AG09319 (cell line): Measurements from ENCODE around the gene ITGB1BP2.
A peak's percentile ranks its signal among the peaks of the same experiment; 100 is the strongest.
"Not testable (repeated sequence)": the region's sequence is repeated elsewhere in the genome, so short reads cannot be mapped to it uniquely, and the experiment has no call there.

Source experiments
- DNase-seq: peaks from one replicate; pipeline ENCODE4 v3.0.0-alpha.2; 2010; ENCODE audit warnings: low read depth; ENCODE audit errors: extremely low read depth
- TF ChIP-seq, protein P1 (sequence below): IDR thresholded peaks from 2 replicates; pipeline ENCODE4 v1.5.1; 2011; ENCODE audit warnings: low read depth, mild to moderate bottlenecking, inconsistent platforms, low read length, moderate library complexity

ITGB1BP2 gene

DNA sequence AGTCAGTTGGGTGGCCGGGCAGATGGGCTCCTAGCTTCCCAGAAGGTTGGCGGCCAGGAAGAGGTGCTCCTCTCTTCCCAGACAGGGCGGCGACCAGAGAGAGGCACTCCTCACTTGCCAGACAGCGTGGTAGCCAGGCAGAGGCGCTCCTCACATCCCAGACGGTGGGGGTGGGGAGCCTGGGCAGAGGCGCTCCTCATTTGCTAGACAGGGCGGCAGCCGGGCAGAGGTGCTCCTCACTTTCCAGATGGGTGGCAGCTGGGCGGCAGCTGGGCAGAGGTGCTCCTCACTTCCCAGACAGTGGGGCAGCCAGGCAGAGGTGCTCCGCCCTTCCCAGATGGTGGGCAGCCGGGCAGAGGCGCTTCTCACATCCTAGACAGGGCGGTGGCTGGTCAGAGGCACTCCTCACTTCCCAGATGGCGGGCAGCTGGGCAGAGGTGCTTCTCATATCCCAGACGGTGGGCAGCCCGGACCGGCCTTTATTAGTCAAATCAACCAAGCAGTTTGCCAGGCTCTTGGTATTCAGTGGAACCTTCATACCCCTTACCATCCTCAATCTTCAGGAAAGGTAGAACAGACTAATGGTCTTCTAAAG is 31.7 kb upstream of the ITGB1BP2 start:
- TF ChIP-seq, protein P1, sequence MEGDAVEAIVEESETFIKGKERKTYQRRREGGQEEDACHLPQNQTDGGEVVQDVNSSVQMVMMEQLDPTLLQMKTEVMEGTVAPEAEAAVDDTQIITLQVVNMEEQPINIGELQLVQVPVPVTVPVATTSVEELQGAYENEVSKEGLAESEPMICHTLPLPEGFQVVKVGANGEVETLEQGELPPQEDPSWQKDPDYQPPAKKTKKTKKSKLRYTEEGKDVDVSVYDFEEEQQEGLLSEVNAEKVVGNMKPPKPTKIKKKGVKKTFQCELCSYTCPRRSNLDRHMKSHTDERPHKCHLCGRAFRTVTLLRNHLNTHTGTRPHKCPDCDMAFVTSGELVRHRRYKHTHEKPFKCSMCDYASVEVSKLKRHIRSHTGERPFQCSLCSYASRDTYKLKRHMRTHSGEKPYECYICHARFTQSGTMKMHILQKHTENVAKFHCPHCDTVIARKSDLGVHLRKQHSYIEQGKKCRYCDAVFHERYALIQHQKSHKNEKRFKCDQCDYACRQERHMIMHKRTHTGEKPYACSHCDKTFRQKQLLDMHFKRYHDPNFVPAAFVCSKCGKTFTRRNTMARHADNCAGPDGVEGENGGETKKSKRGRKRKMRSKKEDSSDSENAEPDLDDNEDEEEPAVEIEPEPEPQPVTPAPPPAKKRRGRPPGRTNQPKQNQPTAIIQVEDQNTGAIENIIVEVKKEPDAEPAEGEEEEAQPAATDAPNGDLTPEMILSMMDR: no peak
- no peak for DNase-seq

DNA sequence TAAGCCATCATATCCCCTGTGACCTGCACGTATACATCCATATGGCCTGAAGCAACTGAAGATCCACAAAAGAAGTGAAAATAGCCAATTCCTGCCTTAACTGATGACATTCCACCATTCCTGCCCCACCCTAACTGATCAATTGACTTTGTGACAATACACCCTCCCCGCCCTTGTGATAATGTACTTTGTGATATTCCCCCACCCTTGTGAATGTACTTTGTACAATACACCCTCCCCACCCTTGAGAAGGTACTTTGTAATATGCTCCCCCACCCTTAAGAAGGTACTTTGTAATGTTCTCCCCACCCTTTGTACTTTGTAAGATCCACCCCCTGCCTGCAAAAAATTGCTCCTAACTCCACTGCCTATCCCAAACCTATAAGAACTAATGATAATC is 29.2 kb upstream of the ITGB1BP2 start:
- not testable (repeated sequence) for DNase-seq

DNA sequence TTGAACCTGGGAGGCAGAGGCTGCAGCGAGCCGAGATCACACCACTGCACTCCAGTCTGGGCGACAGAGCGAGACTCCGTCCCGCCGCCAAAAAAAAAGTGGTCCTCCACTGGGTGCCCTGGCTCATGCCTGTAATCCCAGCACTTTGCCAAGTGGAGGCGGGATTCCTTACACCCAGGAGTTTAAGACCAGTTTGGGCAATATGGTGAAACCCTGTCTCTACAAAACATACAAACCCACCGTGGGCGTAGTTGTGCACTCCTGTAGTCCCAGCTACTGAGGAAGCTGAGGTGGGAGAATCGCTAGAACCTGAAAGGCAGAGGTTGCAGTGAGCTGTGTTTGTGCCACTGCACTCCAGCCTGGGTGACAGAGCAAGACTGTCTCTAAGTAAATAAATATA is 20.2 kb upstream of the ITGB1BP2 start:
- DNase-seq: not testable (repeated sequence)

DNA sequence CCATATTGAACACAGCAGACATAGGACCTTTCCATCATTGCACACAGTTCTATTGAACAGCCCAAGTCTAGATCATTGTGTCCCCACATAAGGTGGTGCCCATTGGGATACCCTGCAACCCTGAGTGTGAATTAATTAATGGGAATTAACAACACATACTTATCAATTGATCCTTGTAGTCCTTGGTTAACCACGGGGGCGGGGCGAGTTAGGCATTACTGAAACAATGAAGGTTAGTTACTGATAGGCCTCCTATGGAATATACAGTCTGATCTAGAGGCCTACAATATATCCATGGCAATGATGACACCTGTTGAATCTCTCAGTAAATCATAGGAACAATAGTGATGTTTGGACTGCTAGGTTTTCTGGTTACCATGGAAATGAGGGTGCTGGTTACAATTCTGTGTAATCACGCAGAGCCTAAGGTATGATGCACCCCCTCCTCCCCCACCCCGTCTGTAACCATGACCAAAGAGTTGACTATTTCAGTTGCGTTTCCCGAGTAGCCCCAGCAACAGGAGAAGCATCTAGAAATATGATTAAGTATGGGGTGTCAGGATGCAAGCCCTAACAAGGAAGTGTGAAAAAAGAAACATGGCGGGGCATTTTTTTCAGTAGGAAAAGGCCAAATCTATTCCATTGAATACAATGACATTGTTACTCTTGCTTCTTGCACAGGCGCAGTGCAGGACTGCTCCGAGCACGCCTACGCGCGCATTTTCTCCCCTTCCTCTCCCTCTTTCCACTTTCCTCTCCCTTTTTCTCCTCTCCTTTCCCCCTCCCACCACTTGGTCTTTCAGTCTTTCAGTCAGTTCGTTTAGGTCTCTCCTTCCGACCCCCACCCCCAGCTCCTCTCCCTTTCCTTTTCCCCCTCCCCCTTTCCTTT is 18.8 kb upstream of the ITGB1BP2 start:
- no peak for DNase-seq
- TF ChIP-seq, protein P1: no peak

DNA sequence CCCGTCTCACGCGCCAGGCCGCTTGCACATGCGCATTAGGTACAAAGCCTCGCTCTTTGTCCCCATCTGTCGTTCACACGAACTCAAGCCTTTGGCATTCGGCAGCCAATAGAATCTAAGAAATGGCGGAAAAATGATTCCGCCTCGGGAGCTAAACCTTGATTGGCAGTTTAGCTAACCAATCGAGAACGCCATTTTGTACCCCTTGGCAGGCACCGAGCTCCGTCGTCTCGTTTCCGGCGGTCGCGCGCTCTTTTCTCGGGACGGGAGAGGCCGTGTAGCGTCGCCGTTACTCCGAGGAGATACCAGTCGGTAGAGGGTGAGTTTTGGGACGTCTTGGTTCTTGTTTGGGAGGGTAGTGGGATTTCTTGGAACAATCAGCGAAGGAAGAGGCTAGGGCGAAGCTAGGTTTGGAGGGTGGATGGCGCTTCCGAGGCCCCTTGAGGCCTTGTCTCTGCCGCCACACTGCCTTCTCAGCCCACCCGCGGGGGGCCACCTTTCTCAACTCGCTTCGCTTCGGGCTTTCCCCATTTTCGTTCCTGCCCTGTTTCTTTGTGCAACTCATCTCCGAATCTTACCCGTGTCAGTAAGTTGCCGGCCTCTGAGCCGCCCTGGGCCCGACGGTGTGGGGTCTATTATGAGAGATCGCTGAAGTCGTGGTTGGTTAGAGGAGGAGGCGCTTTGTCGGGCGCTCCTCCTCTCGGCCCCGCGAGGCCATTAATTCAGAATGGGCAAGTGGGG is 18.0 kb upstream of the ITGB1BP2 start, which contains the start of gene NONO:
NONO (plus strand) TSS at position 233 of the 741 bp plus-strand sequence. CDS start 7,003 bp downstream, outside the sequence.
- TF ChIP-seq, protein P1: peak; percentile 17
- DNase-seq: peak; percentile 96

DNA sequence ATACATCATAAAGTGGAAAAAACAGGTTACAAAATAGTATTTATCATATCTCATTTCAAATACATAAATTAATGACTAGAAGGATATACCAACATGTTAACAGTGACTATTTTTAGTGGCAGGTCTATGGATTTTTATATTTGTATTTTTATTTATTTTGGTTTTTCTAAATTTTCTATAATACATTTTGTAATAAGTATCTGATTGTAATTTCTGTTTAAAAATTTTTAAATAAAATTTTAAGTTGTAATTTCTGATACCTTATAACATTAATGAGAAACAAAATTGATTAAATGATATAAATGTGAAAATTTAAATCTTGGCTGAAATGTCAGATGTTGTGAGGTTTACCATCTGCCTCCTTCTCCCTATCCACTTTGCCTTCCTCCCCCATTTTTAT is 15.6 kb upstream of the ITGB1BP2 start:
- no peak for DNase-seq

DNA sequence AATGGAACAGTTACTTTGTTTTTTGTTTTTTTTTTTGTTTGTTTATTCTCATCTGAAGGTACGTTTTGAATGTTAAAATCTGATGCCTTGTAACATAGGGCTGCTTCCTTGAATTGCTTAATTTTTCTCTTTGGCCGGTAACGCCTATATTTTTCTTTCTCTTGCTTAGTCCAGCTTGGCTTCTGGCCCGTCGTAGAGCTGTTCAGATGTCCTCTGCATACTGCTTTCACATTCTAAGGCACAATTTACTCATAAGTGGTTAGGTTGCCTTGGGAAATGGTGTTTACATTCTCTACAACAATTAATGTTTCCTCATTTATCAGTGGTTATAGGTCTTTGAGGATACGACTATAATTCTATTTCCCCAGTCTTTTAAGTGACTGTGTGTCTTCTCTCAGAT is 10.2 kb upstream of the ITGB1BP2 start:
- TF ChIP-seq, protein P1: no peak
- DNase-seq: no peak

More for the DNA sequence above, 15.6 kb upstream of the ITGB1BP2 start:
- TF ChIP-seq, protein P1: no peak
